Measurements from ENCODE around the gene DOLPP1. TPM values are rescaled to one million over a fixed set of nuclear protein-coding genes. Genes with fewer than 3 reads are reported as not detected.
A peak's percentile ranks its signal among the peaks of the same experiment; 100 is the strongest.

The DOLPP1 gene, protein sequence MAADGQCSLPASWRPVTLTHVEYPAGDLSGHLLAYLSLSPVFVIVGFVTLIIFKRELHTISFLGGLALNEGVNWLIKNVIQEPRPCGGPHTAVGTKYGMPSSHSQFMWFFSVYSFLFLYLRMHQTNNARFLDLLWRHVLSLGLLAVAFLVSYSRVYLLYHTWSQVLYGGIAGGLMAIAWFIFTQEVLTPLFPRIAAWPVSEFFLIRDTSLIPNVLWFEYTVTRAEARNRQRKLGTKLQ
- 13.7 TPM for total RNA-seq (2021; ENCODE audit: unreplicated experiment)
- polyA plus RNA-seq (2012; ENCODE audit: insufficient read length): 15.8 TPM
- percentile 48 among the genes with signal in this experiment for Bru-seq, nascent RNA
- BruChase-seq, experiment 1, labeled RNA remaining after a 2-hour chase: percentile 68 among the genes with signal in this experiment
- percentile 73 among the genes with signal in this experiment for BruChase-seq, experiment 2, labeled RNA remaining after a 6-hour chase
- long read RNA-seq, transcript DOLPP1-202 (8 exons, 2,177 nt): major isoform, 22 of 40 reads
- long read RNA-seq, transcript DOLPP1-203 (7 exons, 2,037 nt): minor isoform, 7 of 40 reads
- long read RNA-seq, partial matches to known transcripts: 1 of 40 reads
- long read RNA-seq, other reads (novel, unspliced or antisense): 10 of 40 reads

DNA sequence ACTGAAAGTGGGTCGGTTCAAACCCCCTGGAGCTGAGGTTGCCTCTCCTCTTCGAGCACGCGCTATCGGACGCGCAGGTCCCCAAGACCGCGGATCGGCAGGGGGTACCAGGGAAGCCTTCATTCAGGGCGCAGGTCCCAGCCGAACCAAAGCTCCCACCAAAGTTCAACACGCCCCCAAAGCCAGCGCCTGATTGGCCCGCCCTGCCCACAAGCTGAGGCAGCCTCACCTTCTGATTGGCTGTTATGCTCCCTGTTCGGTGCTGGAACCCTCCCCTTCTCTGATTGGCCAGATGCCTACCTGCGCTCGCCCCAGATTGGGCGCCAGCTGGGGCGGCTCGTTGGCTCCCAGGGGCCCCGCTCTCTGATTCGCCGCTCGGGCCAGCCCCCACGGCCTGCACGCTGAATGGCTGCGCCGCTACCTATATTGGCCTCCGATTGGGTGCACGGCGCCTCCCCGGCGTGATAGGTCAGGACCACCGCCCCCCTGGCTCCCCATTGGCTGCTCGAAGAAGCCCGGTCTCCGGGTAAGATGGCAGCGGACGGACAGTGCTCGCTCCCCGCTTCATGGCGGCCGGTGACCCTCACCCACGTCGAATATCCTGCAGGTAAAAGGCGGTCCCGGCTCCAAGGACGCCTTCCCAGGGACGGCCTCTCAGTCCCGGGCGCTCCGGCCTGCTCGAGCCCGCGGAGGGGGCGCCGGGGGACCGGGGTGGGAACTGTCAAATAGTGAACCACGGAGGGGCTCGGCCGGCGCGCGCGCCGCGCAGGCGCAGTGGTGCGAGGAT is at the start of gene DOLPP1:
Gene DOLPP1, plus strand, starts transcription at position 511 of the 787 bp plus-strand sequence. Its CDS starts 21 bp downstream, at position 532.
- ATAC-seq (peak; percentile 98), DNase-seq (ENCODE audit: low read depth, low spot score) (peak; percentile 90)
- Histone ChIP-seq H3K4me3 (ENCODE audit: low read depth in 2 of 2, low read length in 2 of 2) (peak within 1 kb of the TSS; percentile 75 to 86), H3K36me3 (ENCODE audit: control insufficient read depth, insufficient read depth, low read length) (0 out of 2 replicates have a peak, but pooled peaks cover 2% of the 10 kb centered on the region), H3K27ac (ENCODE audit: low read length) (peak within 1 kb of the TSS; percentile 84), H3K27me3 (ENCODE audit: control insufficient read depth, insufficient read depth, low read length) (no peaks in the 10 kb centered on the region), H3K9me3 (ENCODE audit: control insufficient read depth, insufficient read depth, low read depth, low read length) (no peaks in the 10 kb centered on the region), H3K4me1 (ENCODE audit: control insufficient read depth, insufficient read depth, low read length) (peaks cover 8% of the 10 kb centered on the region; the same call in 1 of the 2 replicates)
- TF ChIP-seq, protein P1, sequence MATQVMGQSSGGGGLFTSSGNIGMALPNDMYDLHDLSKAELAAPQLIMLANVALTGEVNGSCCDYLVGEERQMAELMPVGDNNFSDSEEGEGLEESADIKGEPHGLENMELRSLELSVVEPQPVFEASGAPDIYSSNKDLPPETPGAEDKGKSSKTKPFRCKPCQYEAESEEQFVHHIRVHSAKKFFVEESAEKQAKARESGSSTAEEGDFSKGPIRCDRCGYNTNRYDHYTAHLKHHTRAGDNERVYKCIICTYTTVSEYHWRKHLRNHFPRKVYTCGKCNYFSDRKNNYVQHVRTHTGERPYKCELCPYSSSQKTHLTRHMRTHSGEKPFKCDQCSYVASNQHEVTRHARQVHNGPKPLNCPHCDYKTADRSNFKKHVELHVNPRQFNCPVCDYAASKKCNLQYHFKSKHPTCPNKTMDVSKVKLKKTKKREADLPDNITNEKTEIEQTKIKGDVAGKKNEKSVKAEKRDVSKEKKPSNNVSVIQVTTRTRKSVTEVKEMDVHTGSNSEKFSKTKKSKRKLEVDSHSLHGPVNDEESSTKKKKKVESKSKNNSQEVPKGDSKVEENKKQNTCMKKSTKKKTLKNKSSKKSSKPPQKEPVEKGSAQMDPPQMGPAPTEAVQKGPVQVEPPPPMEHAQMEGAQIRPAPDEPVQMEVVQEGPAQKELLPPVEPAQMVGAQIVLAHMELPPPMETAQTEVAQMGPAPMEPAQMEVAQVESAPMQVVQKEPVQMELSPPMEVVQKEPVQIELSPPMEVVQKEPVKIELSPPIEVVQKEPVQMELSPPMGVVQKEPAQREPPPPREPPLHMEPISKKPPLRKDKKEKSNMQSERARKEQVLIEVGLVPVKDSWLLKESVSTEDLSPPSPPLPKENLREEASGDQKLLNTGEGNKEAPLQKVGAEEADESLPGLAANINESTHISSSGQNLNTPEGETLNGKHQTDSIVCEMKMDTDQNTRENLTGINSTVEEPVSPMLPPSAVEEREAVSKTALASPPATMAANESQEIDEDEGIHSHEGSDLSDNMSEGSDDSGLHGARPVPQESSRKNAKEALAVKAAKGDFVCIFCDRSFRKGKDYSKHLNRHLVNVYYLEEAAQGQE (IDR thresholded peaks at IDR 0.05; ENCODE audit: insufficient read depth in 1 of 2, low read depth in 2 of 2, low read length in 1 of 2): no peak
- TF ChIP-seq POLR2AphosphoS5 (IDR thresholded peaks at IDR 0.05; ENCODE audit: low read depth, low read length) (no peak), SIN3A (IDR thresholded peaks at IDR 0.05; ENCODE audit: borderline replicate concordance, insufficient read depth, low read depth, low read length) (peak; percentile 72; the same call in 1 of the 2 replicates), TCF7L2 (IDR thresholded peaks at IDR 0.05; ENCODE audit: low read depth, low read length) (peak; percentile 78)
- TF ChIP-seq, protein P2, sequence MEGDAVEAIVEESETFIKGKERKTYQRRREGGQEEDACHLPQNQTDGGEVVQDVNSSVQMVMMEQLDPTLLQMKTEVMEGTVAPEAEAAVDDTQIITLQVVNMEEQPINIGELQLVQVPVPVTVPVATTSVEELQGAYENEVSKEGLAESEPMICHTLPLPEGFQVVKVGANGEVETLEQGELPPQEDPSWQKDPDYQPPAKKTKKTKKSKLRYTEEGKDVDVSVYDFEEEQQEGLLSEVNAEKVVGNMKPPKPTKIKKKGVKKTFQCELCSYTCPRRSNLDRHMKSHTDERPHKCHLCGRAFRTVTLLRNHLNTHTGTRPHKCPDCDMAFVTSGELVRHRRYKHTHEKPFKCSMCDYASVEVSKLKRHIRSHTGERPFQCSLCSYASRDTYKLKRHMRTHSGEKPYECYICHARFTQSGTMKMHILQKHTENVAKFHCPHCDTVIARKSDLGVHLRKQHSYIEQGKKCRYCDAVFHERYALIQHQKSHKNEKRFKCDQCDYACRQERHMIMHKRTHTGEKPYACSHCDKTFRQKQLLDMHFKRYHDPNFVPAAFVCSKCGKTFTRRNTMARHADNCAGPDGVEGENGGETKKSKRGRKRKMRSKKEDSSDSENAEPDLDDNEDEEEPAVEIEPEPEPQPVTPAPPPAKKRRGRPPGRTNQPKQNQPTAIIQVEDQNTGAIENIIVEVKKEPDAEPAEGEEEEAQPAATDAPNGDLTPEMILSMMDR (IDR thresholded peaks at IDR 0.05): no peak
- ChIA-PET CTCF (interaction anchor here (0.6 to 1.2 kb wide), 2 partner anchors 53 to 545 kb away, joined by 5 to 12 read pairs; partner anchors contain the start of genes NTMT1 and SH3GLB2), POLR2A (interaction anchor here (0.6 kb wide), 2 partner anchors 16 to 26 kb away, joined by 3 to 5 read pairs; no protein-coding TSS in a partner anchor)
- in situ Hi-C loops (cut with HindIII; ENCODE audit: low pct_unique_long_range_greater_than_20kb, low sequenced_read_pairs) (no loop called here), intact Hi-C loops (cut with micrococcal nuclease; ENCODE audit: unreplicated experiment) (no loop called here)
- BruUV-seq (replicated peaks): no TSS peak

DNA sequence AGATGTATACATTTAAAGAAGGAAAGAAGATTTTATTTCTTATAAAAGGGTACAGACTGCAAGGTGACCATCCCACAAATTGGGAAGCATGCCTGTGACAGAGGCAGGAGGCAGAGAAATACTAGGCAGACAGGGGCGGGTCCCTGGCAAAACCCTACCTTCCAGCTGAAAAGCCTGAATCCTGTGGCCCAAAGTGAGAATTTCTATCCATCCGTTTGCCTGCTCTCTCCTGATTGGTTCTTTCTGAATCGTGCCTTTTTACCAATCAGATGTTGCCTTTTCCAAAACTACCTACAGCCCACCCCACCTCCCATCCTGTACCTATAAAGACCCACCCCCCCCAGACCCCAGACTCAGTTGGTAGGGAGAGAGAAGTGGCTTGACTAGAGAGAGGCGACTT is 49.4 kb upstream of the DOLPP1 start:
- in situ Hi-C loops (cut with HindIII; ENCODE audit: low pct_unique_long_range_greater_than_20kb, low sequenced_read_pairs): no loop called here
- CTCF ChIA-PET: interaction anchor here (0.7 kb wide), 1 partner anchor 14 kb away, joined by 5 read pairs; no protein-coding TSS in a partner anchor
- no peaks in the 10 kb centered on the region; the same call in 1 of the 2 replicates for H3K36me3 ChIP-seq (ENCODE audit: control insufficient read depth, insufficient read depth, low read length)
- no peaks in the 10 kb centered on the region for H3K27me3 ChIP-seq (ENCODE audit: control insufficient read depth, insufficient read depth, low read length)
- H3K27ac ChIP-seq (ENCODE audit: low read length): no peak overlapping the region
- no TSS peak for BruUV-seq (replicated peaks)
- H3K4me3 ChIP-seq (ENCODE audit: low read depth in 2 of 2, low read length in 2 of 2): no peak overlapping the region
- ATAC-seq (no peak), DNase-seq (ENCODE audit: low read depth, low spot score) (no peak)
- no peak for TF ChIP-seq TCF7L2 (IDR thresholded peaks at IDR 0.05; ENCODE audit: low read depth, low read length)
- TF ChIP-seq, protein P1 (IDR thresholded peaks at IDR 0.05; ENCODE audit: insufficient read depth in 1 of 2, low read depth in 2 of 2, low read length in 1 of 2): no peak
- no peak for TF ChIP-seq POLR2AphosphoS5 (IDR thresholded peaks at IDR 0.05; ENCODE audit: low read depth, low read length)
- no peak for TF ChIP-seq SIN3A (IDR thresholded peaks at IDR 0.05; ENCODE audit: borderline replicate concordance, insufficient read depth, low read depth, low read length)
- TF ChIP-seq, protein P2 (IDR thresholded peaks at IDR 0.05): no peak
- intact Hi-C loops (cut with micrococcal nuclease; ENCODE audit: unreplicated experiment): no loop called here
- no peaks in the 10 kb centered on the region for H3K9me3 ChIP-seq (ENCODE audit: control insufficient read depth, insufficient read depth, low read depth, low read length)
- POLR2A ChIA-PET: interaction anchor here (0.6 to 0.9 kb wide), 2 partner anchors 39 to 937 kb away, joined by 3 to 5 read pairs; no protein-coding TSS in a partner anchor
- no peaks in the 10 kb centered on the region for H3K4me1 ChIP-seq (ENCODE audit: control insufficient read depth, insufficient read depth, low read length)

All from Panc1 (cell line).